HG02973 (cell line): Measurements from ENCODE around the gene DIP2B.
"Not testable (repeated sequence)": the region's sequence is repeated elsewhere in the genome, so short reads cannot be mapped to it uniquely, and the experiment has no call there.

Source experiments
- ATAC-seq: cut with Tn5 transposase; IDR thresholded peaks from one replicate; pipeline ENCODE4 v1.9.1; 2021; ENCODE audit warnings: moderate library complexity; ENCODE audit not compliant: unreplicated experiment

The DIP2B gene, protein sequence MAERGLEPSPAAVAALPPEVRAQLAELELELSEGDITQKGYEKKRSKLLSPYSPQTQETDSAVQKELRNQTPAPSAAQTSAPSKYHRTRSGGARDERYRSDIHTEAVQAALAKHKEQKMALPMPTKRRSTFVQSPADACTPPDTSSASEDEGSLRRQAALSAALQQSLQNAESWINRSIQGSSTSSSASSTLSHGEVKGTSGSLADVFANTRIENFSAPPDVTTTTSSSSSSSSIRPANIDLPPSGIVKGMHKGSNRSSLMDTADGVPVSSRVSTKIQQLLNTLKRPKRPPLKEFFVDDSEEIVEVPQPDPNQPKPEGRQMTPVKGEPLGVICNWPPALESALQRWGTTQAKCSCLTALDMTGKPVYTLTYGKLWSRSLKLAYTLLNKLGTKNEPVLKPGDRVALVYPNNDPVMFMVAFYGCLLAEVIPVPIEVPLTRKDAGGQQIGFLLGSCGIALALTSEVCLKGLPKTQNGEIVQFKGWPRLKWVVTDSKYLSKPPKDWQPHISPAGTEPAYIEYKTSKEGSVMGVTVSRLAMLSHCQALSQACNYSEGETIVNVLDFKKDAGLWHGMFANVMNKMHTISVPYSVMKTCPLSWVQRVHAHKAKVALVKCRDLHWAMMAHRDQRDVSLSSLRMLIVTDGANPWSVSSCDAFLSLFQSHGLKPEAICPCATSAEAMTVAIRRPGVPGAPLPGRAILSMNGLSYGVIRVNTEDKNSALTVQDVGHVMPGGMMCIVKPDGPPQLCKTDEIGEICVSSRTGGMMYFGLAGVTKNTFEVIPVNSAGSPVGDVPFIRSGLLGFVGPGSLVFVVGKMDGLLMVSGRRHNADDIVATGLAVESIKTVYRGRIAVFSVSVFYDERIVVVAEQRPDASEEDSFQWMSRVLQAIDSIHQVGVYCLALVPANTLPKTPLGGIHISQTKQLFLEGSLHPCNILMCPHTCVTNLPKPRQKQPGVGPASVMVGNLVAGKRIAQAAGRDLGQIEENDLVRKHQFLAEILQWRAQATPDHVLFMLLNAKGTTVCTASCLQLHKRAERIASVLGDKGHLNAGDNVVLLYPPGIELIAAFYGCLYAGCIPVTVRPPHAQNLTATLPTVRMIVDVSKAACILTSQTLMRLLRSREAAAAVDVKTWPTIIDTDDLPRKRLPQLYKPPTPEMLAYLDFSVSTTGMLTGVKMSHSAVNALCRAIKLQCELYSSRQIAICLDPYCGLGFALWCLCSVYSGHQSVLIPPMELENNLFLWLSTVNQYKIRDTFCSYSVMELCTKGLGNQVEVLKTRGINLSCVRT (N-terminal part only)

DNA sequence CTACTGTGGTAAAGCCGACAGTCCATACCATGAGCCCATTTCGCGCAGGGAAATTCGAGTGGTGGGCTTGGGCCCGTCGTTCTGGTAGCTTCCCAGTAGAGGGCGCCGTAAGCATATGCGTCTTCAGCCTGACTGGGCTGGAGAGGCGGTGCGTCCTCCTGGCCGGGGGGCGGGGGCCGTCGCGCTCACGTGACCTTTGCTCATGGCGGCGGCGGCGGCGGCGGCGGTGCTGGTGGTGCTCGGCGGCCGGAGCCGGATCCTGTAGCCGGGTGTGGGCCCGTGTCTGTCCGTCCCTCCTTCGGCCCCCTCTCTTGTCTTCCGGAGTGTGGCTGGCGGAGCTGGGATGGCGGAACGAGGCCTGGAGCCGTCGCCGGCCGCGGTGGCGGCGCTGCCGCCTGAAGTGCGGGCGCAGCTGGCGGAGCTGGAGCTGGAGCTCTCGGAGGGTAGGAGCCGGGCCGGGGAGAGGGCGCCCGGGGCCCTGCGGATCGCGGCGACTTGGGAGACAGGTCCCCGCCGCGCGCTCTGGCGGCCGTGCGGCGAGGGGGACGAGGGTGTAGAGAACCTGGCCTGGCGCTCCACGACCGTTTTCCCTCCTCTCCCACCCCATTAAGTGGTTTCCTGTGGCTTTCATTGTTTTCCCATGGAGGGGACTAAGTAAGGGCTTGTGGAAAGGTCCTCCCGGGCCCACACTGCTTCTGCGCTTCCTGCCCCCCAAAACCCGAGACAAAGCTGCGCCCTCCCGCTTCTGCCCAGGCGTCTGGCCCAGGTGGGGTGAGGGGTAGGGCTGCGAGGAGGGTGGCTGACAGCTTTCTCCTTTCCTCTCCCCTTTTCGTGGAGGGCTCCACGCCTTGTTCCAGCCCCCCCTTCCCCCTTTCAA is at the start of gene DIP2B:
Gene DIP2B (plus strand): TSS at position 188 of the 877 bp plus-strand sequence. CDS start 156 bp downstream, at position 344.
- peak; percentile 72 for ATAC-seq

DNA sequence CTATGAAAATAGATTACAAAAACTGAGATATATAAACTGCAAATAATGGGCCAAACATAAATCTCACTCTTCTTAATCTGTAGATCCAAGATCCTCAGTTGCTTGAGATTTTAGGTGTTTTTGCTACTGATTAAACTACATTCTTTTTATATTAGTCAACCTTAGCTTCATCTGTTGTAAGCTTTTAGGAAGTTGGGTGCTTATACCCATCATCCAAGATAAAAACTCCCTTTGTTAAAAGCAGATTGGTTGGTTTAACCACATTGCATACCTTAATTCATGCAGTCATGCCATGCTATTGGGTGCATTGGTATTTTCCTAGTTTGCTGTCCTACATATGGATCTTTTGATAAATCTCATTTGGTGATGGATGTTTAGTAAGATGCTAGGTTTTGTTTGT is 46.2 kb upstream of the DIP2B start:
- ATAC-seq = no peak

DNA sequence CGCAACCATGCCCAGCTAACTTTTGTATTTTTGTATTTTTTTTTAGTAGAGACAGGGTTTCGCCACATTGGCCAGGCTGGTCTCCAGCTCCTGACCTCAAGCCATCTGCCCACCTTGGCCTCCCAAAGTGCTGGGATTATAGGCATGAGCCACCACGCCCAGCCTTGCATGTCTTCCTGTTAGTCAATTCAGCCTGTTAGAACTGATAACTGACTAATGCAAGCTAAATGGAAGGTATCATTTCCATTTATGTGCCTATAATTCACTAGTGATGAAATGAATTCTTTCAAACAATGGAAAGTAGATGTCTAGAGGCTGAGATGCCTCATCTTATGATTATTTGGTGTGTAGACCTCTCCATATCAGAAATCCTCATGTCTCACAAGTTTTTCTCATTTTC is 37.3 kb upstream of the DIP2B start:
- ATAC-seq = no peak

DNA sequence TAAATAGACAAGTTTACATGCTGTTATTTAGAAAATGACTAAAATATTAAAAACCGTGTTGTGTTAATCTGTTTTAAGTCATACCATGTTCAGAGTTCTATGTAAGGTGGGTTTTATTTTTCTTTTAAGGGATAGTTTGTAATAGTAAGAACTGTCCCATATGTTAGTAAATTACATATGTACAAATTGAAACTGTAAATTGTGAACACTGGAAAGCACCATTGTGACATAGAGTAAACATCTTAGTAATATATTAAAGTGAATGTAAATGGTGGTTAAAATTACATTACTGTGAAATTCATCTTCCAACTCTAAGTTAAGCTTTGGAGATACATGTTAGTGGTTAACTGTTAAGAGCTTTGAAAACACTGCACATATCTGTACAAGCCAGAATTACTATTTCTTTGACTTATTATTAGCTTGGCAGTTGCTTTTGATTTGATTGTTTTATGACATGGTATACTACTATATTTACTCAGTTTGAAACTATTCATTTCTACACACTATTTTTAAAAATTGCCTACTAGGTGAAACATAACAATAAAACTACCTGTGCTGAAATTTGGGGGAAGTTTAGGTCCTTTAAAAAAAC is 27.4 kb upstream of the DIP2B start:
- ATAC-seq = no peak

DNA sequence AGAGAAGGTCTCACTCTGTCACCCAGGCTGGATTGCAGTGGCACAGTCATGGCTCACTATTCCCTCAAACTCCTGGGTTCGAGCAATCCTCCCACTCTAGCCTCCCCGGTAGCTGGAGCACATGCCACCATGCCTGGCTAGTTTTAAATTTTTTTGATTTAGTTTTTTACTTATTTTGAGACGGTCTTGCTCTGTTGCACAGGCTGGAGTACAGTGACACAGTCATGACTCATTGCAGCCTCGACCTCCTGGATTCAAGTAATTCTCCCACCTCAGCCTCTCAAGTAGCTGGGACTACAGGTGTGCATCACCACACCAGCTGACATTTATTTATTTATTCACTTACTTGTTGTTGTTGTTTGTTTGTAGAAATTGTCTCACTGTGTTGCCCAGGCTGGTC is 22.2 kb upstream of the DIP2B start:
- no peak for ATAC-seq

DNA sequence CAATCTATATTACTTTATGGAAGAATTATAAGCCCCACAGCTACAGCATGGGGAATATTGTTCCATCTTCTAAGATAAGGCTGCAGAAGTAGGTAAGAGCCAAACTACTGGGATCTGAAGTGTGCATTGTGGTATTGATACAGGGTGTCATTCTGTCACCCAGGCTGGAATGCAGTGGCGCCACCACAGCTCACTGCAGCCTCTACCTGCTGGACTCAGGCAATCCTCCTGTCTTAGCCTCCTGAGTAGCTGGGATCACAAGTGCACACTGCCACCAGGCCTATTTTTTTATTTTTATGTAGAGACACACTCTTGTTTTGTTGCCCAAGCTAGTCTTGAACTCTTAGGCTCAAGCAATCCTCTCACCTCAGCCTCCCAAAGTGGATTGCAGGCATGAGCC is 21.3 kb upstream of the DIP2B start:
- ATAC-seq = no peak

DNA sequence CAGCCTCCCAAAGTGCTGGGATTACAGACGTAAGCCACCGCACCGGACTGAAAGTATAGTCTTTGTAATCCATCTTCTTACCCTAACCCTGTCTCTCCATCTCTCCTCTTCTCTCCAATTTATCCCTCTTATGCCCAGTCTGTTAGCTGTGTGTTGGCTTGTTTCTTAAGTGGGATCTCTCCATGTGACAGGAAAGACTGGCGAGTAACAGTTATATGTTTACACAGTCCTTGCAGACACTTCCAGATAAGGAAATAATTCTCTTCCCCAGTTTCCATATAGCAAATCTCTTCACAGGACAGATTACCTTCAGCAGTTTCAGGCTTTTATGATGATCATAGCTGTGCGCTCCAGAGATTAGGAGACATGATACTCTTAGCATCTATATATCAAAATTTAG is 16.0 kb upstream of the DIP2B start:
- no peak for ATAC-seq

DNA sequence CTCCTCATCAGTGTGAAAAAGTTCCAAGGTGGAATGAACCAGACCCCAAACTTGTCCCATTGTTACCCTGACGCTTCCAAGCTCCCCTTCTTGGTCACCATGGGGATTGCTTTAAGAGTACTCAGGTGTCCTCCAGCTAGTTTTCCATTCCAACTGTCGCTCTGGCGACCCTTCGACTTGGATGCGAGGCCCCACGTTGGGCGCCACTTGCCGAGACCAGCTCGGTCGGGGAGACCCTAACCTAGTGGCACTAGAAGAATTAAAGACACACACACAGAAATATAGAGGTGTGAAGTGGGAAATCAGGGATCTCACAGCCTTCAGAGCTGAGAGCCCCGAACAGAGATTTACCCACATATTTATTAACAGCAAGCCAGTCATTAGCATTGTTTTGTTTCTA is 6.7 kb upstream of the DIP2B start:
- not testable (repeated sequence) for ATAC-seq

DNA sequence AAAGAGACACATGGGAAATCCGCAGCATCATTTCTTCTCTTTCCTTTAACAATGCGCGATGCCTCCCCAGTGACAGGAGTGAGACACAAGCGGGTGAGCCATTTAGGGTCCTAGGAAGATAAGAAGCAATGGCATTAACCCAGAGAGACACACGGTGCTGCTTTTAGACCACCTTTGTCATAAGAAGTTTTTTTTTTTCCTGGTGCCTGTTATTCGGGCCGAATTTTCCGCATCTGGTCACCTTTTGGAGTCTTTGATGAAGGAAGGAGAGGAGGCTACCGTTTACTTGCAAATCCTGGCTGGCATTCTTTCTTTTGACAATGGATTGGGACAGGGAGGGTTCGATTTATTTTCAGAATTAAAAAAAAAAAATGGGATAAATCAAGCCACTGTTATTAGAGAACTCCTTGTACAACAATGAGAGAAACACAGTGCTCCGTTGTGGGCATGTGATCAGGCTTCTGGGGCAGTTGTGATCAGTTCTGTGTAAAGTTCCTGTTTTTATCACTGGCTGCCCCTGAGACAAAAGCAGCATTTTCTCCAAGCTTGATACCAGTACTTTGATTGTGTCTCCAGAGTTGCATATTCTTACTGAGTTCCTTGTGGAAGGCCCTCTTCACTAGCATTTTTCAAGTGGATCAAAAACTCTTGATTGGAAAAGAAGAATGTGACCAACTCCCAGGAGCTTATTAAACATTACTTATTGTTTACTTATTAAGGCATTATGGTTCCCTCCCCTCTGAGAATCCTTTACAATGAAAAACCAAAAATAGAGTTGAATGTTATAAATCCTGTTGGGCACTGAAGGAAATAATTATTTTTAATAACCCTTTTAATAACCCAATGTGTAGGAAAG is 1.1 kb downstream of the DIP2B start:
- ATAC-seq = no peak

DNA sequence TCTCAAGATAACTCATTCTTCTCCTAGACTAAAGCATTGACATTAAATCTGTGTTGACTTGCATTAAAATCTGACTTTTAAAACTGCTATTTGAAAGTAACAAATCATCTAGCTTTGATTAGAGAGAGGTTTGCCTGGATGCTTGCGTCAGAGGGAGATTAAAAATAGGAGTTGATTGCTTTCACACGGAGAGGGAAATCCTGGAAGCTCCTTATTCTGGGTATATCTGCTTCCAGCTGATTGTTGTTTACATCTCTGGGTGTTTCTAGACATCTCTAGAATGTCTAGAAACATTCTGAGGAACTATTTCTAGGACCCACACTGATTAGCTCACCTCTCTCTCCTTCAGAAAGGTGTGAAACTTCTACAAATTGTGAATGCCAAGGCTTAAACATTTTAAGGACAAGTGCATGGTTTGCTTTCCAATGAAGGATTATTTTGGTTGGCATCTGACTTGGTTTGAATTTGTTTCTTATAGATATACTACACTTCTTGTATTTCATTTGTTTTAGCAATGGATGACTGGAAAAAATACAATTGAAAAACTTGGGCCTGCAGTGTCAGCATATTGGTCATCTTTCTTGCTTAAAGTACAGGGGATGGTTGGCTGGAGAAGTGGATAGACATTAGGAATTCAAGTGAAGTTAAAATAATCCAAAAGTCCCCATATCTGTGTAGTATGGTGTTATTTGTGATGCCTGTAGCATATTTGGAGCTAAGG is 2.1 kb downstream of the DIP2B start:
- ATAC-seq = no peak

DNA sequence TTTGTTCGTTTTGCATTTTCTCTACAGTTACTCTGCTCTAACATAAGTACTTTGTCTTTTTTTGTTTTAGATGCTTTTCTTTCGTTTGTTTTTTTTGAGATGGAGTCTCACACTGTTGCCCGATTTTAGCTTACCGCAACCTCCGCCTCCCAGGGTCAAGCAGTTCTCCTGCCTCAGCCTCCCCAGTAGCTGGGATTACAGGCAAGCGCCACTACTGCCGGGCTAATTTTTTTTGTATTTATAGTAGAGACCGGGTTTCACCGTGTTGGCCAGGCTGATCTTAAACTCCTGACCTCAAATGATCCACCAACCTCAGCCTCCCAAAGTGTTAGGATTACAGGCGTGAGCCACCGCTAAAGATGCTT is 2.7 kb downstream of the DIP2B start:
- no peak for ATAC-seq

DNA sequence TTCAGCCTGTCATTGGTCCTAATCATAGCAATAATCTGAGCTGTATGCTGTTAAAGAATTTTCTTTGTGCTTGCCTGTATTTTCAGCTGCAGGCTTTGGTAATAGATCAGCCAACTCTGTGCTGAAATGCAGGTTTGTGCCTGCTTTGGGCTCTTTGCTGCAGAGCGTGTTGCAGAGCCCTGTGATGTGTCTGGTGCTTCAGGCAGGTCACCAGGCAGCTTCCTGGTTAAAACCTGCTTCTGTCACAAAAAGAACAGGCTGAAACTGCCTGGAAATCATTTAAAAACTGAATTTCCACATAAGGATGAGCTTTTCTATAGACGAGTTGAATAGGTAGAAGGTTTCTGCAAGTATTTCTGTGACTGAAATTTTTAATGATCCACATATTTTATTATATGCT is 3.1 kb downstream of the DIP2B start:
- no peak for ATAC-seq

DNA sequence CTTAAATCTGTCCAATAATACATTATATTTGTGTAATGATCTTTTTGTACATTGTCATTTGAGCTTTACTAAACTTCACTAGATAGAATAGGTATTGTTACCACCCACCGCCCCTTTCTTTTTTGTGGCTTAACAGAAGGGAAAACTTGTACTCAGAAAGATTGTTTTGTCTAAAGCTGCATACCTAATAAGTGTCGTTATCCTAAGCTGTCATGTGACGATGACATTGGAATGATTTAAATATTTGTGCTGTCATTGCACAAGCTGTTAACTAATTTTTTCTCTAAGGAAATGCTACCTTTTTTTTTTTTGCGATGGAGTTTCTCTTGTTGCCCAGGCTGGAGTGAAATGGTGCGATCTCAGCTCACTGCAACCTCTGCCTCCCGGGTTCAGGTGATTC is 3.6 kb downstream of the DIP2B start:
- ATAC-seq = no peak

DNA sequence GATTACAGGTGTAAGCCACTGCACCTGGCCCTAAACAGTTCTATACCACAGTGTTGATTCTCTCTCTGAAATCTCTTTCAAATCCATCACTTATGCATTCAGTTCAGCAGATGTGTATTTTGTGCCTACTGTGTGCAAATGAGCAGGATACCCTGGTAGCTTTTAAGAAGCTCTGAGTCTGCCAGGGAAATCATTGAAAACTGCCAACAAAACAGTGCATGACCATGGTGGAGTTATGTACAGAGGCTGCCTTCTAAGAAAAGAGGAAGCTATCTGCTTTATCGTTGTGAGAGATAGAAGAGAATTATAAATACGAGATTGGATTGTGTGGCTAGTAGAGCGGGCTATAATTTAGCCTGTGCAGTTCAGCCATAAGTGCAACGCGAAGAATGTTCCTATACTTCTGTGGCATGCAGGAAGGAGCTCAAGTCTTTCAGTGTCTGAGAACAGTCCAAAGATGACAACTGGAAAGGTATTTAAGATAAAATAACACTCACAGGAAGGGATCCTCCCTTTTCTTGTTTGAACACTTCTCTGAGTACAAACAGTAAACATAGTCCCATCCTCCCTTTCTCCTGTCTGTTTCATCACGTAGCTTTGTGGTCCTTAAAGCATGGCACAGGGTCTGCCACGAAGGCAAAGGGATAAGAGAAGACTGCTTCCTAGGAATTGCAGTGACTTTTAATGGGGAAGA is 4.3 kb downstream of the DIP2B start:
- ATAC-seq = no peak

DNA sequence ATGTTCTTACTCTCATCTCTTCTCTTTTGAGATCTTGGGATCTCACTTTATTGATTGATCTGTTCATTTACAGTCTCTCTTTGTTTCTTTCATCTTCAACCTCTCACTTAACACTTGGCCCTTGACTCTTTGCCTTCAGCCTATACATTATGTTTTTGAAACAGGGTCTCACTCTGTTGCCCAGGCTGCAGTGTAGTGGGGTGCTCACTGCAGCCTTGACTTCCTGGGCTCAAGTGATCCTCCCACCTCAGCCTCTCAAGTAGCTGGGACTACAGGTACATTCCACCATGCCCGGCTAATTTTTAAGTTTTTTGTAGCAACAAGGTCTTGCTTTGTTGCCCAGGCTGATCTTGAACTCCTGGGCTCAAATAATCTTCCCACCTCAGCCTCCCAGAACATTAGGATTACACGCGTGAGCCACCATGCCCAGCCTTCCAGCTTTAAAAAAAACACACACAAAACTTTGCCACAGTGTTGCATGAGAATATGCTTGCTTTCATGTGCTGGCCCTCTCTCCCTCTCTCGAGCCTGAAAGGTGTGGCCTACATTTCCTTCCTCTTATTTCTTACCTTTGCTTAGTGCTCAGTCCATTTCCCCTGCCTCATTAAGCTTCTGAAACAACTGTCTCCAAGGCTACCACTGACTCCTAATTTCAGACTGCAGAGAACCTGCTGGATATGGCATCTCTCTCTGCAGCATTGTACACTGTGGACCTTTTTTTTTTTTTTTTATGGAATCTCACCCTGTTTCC is 9.9 kb downstream of the DIP2B start:
- no peak for ATAC-seq

DNA sequence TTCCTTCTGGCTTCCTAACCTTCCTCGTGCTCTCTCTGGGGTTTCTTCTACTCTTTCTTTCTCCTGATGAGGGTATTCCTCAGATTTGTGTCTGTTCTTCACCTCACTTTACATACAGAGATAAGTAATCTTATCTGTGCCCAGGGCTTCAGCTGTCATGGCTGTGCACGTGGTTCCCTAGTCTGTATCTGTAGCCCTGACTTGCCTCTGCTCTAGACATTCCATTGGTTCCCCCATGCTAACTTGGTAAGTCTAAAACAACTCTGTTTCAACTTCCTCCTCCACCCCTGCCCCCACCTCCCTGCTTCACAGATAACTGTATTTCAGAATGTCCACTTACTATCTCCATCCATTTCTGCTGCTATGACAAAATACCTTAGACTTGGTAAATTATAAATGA is 10.8 kb downstream of the DIP2B start:
- no peak for ATAC-seq

DNA sequence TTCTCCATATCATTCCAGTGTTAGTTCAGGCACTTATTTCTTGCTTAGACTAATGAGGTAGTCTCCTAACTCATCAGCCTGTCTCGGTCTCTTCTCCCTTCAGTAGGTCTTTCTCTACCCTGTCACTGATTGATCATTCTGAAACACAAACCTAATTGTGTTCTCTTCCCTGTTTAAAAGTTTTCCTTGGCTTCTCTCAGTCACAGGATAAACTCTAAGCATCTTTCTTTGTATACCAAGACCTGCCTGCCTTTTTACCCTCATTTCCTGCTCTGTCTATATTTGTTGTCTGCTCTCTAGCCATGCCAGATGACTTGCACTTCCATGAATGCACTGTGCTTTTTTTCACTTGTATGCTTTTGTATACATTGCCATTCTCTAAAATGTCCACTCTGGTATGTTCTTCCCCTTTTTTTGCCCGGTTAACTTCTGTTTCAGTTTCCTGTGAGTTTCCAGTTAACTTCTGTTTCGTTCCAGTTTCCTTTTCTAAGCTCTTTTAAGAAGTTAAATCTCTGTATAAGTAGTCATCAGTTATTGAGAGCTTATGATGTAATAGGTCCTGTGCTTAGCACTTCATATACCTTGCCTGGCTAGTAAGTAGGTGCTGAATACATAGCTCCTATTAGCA is 12.8 kb downstream of the DIP2B start:
- ATAC-seq = peak; percentile 72
